Panc1 (cell line): ENCODE data around the gene LRSAM1. TPM values are rescaled to one million over a fixed set of nuclear protein-coding genes. Genes with fewer than 3 reads are reported as not detected.

Source experiments
- ATAC-seq: fragments of 200-7000 bp; cut with Tn5 transposase; 2 replicates; pipeline ENCODE4 v1.9.1; 2020; ENCODE audit warnings: mild to moderate bottlenecking, moderate library complexity
- BruUV-seq: library from RNA; stranded (reverse); fragments of 400-500 nt; replicated peaks from 2 replicates; lab custom pipeline; 2021; lab: Mats Ljungman, UMichigan
- CTCF ChIA-PET: fragments of 300-600 bp; sonication (Branson Sonifier 250); formaldehyde crosslinking; loops from one replicate; lab custom pipeline; 2022; ENCODE audit warnings: antibody characterized with exemption; lab: Charles Lee
- POLR2A ChIA-PET: fragments of 300-600 bp; sonication (Branson Sonifier 250); formaldehyde crosslinking; loops from one replicate; lab custom pipeline; 2022; ENCODE audit warnings: antibody characterized with exemption; lab: Charles Lee
- DNase-seq: peaks from one replicate; pipeline ENCODE4 v3.0.0-alpha.2; 2010; ENCODE audit warnings: low read depth, low spot score
- H3K27ac ChIP-seq: 2 replicates; pipeline ENCODE4 v1.5.1; 2011; ENCODE audit warnings: mild to moderate bottlenecking, low read length, inconsistent platforms
- H3K27me3 ChIP-seq: fragments of 200-500 bp; sonication (Bioruptor generic); 2 replicates; pipeline ENCODE4 v1.6.0; 2014; ENCODE audit warnings: low read length, inconsistent platforms; ENCODE audit not compliant: control insufficient read depth, insufficient read depth
- H3K36me3 ChIP-seq: fragments of 200-500 bp; sonication (Bioruptor generic); 2 replicates; pipeline ENCODE4 v1.5.1; 2014; ENCODE audit warnings: inconsistent platforms, mild to moderate bottlenecking, low read length, moderate library complexity; ENCODE audit not compliant: control insufficient read depth, insufficient read depth
- H3K4me1 ChIP-seq: 2 replicates; pipeline ENCODE4 v1.5.1; 2011; ENCODE audit warnings: inconsistent platforms, mild to moderate bottlenecking, low read length, moderate library complexity; ENCODE audit not compliant: control insufficient read depth, insufficient read depth
- H3K4me3 ChIP-seq, 2 experiments: 2 replicates each; pipeline ENCODE4 v1.5.1; 2011 to 2012; ENCODE audit warnings: low read depth in 2 of 2, low read length in 2 of 2, mild to moderate bottlenecking in 2 of 2, inconsistent platforms in 1 of 2, moderate library complexity in 1 of 2
- H3K9me3 ChIP-seq: fragments of 200-500 bp; sonication (Bioruptor generic); 2 replicates; pipeline ENCODE4 v1.5.1; 2014; ENCODE audit warnings: low read depth, mild to moderate bottlenecking, inconsistent platforms, low read length, moderate library complexity; ENCODE audit not compliant: control insufficient read depth, insufficient read depth
- POLR2AphosphoS5 ChIP-seq: IDR thresholded peaks from 2 replicates; pipeline ENCODE4 v1.6.1; 2012; ENCODE audit warnings: mild to moderate bottlenecking, low read depth, low read length, moderate library complexity
- REST ChIP-seq, 2 experiments: IDR thresholded peaks; 2 replicates each; pipeline ENCODE4 v1.6.1; 2011 to 2012; ENCODE audit warnings: low read depth in 2 of 2, control low read depth in 1 of 2, low read length in 1 of 2, mild to moderate bottlenecking in 1 of 2, moderate library complexity in 1 of 2; ENCODE audit not compliant: insufficient read depth in 1 of 2
- SIN3A ChIP-seq: IDR thresholded peaks from 2 replicates; pipeline ENCODE4 v1.6.1; 2012; ENCODE audit warnings: low read depth, mild to moderate bottlenecking, low read length, moderate library complexity, borderline replicate concordance; ENCODE audit not compliant: insufficient read depth
- TCF7L2 ChIP-seq: IDR thresholded peaks from 2 replicates; pipeline ENCODE4 v1.6.1; 2011; ENCODE audit warnings: mild to moderate bottlenecking, low read depth, low read length, inconsistent platforms
- in situ Hi-C: cut with HindIII; loops from 2 replicates; pipeline ENCODE4 v1.10.0; 2016; ENCODE audit warnings: low sequenced_read_pairs, low pct_unique_long_range_greater_than_20kb
- intact Hi-C: fragments of 100-400 bp; cut with micrococcal nuclease; formaldehyde crosslinking; loops from one replicate; pipeline ENCODE4 v1.10.0; 2022; ENCODE audit not compliant: unreplicated experiment
- total RNA-seq: library from RNA; stranded (reverse); gene quantifications from one replicate; pipeline ENCODE4 v1.2.1, GENCODE V29; 2021; ENCODE audit not compliant: unreplicated experiment
- TF ChIP-seq, protein P1 (sequence below): fragments of 450-650 bp; IDR thresholded peaks from 2 replicates; pipeline ENCODE4 v1.5.1; 2017; ENCODE audit warnings: mild to moderate bottlenecking

The LRSAM1 gene
- total RNA-seq, 1 experiment from 2014 or later, result 15.4 TPM

- ChIA-PET CTCF (interaction anchor here (0.6 kb wide), 1 partner anchor 925 kb away, joined by 7 read pairs; no protein-coding TSS in a partner anchor), POLR2A (no interaction called here)
- Histone ChIP-seq H3K9me3 (no peaks in the 10 kb centered on the region), H3K4me3 (no peak overlapping the region), H3K27me3 (no peaks in the 10 kb centered on the region), H3K36me3 (no peaks in the 10 kb centered on the region), H3K4me1 (peaks cover 4% of the 10 kb centered on the region), H3K27ac (no peak overlapping the region)
- no TSS peak for BruUV-seq
- TF ChIP-seq, protein P1, sequence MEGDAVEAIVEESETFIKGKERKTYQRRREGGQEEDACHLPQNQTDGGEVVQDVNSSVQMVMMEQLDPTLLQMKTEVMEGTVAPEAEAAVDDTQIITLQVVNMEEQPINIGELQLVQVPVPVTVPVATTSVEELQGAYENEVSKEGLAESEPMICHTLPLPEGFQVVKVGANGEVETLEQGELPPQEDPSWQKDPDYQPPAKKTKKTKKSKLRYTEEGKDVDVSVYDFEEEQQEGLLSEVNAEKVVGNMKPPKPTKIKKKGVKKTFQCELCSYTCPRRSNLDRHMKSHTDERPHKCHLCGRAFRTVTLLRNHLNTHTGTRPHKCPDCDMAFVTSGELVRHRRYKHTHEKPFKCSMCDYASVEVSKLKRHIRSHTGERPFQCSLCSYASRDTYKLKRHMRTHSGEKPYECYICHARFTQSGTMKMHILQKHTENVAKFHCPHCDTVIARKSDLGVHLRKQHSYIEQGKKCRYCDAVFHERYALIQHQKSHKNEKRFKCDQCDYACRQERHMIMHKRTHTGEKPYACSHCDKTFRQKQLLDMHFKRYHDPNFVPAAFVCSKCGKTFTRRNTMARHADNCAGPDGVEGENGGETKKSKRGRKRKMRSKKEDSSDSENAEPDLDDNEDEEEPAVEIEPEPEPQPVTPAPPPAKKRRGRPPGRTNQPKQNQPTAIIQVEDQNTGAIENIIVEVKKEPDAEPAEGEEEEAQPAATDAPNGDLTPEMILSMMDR, result no peak
- TF ChIP-seq POLR2AphosphoS5, result no peak
- no peak for TF ChIP-seq TCF7L2
- no peak for TF ChIP-seq REST (IDR thresholded peaks at IDR 0.05; ENCODE audit: insufficient read depth in 1 of 2, low read depth in 2 of 2, low read length in 1 of 2)
- no peak for TF ChIP-seq SIN3A
- DNase-seq (no peak), ATAC-seq (no peak)
- in situ Hi-C loops (no loop called here), intact Hi-C loops (loop anchor here (5.0 kb wide), 1 partner anchor 86 kb away; no protein-coding TSS in a partner anchor)
Observed at GRCh38 chr9:127500862-127501261, 49.6 kb downstream of the LRSAM1 start.

DNA sequence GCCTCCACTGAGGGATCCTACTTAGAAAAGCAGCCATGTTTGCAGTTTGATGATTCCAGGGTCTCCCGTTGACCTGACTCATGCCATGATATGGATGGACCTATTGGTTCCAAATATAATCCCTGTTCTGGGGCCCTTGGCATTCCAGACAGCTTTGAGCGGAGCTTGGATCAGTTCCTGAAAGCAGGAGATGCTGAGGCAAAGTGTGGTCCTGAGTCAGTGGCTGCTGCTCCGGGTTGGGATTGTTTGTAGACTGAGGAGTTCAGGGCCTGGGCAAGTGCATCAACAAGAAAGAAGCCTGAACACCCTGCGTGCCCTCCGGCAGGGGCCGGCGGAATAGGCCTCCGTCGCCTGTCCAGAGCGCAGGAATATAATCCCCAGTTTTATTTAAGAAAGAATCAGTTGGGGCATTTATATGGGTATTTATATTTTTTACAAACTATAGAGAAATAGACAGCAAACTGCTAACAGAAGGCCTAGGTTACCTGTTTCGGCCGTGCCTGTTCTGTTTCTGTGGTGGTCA lies 50.6 kb downstream of the LRSAM1 start:
- no TSS peak for BruUV-seq
- H3K27ac ChIP-seq, result no peak overlapping the region
- no peaks in the 10 kb centered on the region for H3K36me3 ChIP-seq
- no peak for DNase-seq
- H3K4me3 ChIP-seq, result no peak overlapping the region
- H3K9me3 ChIP-seq, result no peaks in the 10 kb centered on the region
- ATAC-seq, result no peak
- in situ Hi-C loops (no loop called here), intact Hi-C loops (loop anchor here (5.0 kb wide), 1 partner anchor 85 kb away; no protein-coding TSS in a partner anchor)
- H3K27me3 ChIP-seq, result no peaks in the 10 kb centered on the region
- no peak for TF ChIP-seq TCF7L2
- no peak for TF ChIP-seq SIN3A
- TF ChIP-seq POLR2AphosphoS5, result no peak
- TF ChIP-seq REST (IDR thresholded peaks at IDR 0.05; ENCODE audit: insufficient read depth in 1 of 2, low read depth in 2 of 2, low read length in 1 of 2), result no peak
- TF ChIP-seq, protein P1, result no peak
- H3K4me1 ChIP-seq, result peaks cover 9% of the 10 kb centered on the region; the same call in 1 of the 2 replicates
- ChIA-PET CTCF (no interaction called here), POLR2A (no interaction called here)
